GM21528 (cell line): Measurements from ENCODE around the gene LTBR.

ENCODE experiments used
- ATAC-seq: cut with Tn5 transposase; IDR thresholded peaks from one replicate; pipeline ENCODE4 v1.9.1; 2021; ENCODE audit warnings: mild to moderate bottlenecking, moderate library complexity; ENCODE audit not compliant: unreplicated experiment, low FRiP score

Gene LTBR

GRCh38 chr12:6367065-6367968 lies 16.6 kb upstream of the LTBR start:
- no peak for ATAC-seq

- no peak for ATAC-seq
Measured at GRCh38 chr12:6367969-6368892, 15.7 kb upstream of the LTBR start.

GRCh38 chr12:6368906-6369525 lies 14.9 kb upstream of the LTBR start:
- no peak for ATAC-seq

GRCh38 chr12:6369916-6370575 lies 13.9 kb upstream of the LTBR start:
- ATAC-seq: no peak

GRCh38 chr12:6370576-6370935 lies 13.4 kb upstream of the LTBR start:
- no peak for ATAC-seq

- no peak for ATAC-seq
Measured at GRCh38 chr12:6370994-6371754, 12.8 kb upstream of the LTBR start.

GRCh38 chr12:6372403-6373003 lies 11.5 kb upstream of the LTBR start:
- no peak for ATAC-seq

GRCh38 chr12:6373022-6373787 lies 10.8 kb upstream of the LTBR start:
- no peak for ATAC-seq

- ATAC-seq: no peak
Measured at GRCh38 chr12:6374028-6374785, 9.8 kb upstream of the LTBR start.

- ATAC-seq: no peak
Measured at GRCh38 chr12:6374786-6375160, 9.2 kb upstream of the LTBR start.

- no peak for ATAC-seq
Measured at GRCh38 chr12:6375269-6376078, 8.5 kb upstream of the LTBR start, which contains the start of gene SCNN1A. SCNN1A (minus strand) TSS chr12:6375563; CDS start chr12:6374783, 780 bp downstream.

- ATAC-seq: no peak
Measured at GRCh38 chr12:6376079-6376869, 7.7 kb upstream of the LTBR start.

GRCh38 chr12:6376870-6377666 lies 6.9 kb upstream of the LTBR start:
- no peak for ATAC-seq

GRCh38 chr12:6377667-6377994 lies 6.3 kb upstream of the LTBR start:
- no peak for ATAC-seq

- no peak for ATAC-seq
Measured at GRCh38 chr12:6378709-6379472, 5.1 kb upstream of the LTBR start.
